Dermis blood vessel endothelial cell (primary cell): Measurements from ENCODE around the gene CDCA4. TPM values are rescaled to one million over a fixed set of nuclear protein-coding genes. Genes with fewer than 3 reads are reported as not detected.
"Not testable (repeated sequence)": the region's sequence is repeated elsewhere in the genome, so short reads cannot be mapped to it uniquely, and the experiment has no call there.

ENCODE experiments used
- DNase-seq: peaks from one replicate; pipeline ENCODE4 v3.0.0; 2010
- total RNA-seq: library from RNA; depleted of rRNA; stranded (reverse); fragments of >200 nt; gene quantifications from 2 replicates; pipeline ENCODE4 v1.2.3, GENCODE V29; 2014

CDCA4 gene
- total RNA-seq, 1 donor from 2014 or later, result 29.8 TPM

DNA sequence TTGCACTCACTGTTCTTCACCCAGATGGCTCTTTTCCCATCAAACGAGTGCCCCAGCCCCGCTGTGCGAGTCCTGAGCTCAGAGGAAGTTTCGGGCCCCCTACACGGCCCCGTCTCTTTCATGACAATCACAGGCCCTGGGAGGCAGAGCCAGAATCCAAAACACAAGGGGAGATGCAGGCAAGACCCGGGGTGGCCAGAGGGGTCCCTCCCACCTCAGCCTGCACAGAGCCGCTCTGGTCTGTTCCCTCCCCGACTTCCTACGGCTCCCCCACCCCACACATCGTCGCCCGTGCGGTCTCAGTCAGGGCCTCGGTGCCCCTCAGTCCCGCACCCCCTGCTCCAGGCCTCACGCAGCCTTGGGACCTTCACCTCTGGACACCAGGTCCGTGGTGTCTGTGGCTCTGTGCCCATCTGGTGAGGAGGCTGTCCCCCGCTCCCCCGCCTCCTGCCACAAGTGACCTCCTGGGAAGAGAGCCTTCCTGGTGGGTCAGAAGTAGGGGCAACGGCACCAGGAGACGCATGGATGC is 35.5 kb upstream of the CDCA4 start:
- DNase-seq, result no peak

DNA sequence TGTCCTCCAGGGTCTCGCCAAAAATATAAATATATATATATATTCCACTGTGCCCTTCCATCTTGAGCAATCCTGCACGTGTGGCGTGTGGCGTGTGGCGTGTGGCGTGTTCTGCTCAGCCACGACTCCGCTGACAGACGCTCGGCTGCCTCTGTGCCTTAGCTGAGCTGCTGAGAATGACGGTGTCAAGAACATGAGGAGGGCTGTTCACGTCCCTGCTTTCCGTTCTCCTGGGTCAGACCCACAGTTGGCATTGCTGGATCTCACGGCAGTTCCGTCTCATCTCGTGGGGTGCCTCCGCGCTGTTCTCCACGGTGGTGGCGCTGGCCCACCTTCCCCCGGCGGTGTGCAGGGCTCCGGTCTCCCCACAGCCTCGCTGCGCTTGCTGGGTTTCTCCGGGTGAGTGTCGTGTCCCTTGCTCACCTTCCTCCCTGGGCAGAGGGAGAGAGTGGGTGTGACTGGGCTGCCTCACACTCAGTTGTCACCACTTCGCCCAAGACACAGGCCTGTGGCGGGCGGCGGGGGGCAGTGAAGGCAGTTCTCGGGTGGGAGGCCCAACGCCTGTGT is 34.9 kb upstream of the CDCA4 start:
- DNase-seq, result no peak

DNA sequence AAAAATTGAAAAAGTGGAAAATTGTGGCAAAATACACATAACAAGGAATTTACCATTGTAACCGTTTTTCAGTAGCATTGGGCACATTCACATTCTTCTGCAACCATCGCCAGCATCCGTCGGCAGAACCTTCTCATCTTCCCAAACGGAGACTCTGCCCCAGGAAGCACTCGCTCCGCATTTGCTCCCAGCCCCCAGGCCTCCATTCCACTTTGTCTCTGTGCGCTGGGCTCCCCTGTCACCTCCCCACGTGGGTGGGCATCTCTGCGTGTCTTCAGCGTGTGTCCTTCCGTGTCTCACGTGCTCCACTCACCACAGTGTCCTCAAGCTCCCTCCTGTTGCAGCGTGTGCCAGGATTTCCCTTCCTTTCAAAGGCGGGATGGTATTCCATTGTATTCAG is 34.5 kb upstream of the CDCA4 start:
- no peak for DNase-seq

DNA sequence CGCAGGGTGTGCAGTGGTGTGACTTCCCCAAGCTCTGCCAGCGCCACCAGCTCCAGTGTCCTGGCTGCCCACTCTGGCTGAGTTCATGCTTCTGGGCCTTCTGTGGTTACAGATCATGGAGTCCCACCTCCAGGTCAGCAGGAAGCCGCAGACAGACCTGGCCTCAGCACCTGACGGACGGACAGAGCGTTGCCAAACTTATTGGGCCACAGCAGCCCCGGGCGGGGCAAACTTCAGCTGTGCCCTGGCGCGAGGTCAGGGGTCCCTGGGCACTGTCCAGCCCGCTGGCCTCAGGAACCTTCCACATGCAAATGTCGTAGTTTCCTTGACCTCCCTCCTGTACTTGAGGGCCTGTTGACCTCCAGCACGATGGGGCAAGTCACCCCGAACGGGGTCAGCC is 33.1 kb upstream of the CDCA4 start:
- DNase-seq, result no peak

DNA sequence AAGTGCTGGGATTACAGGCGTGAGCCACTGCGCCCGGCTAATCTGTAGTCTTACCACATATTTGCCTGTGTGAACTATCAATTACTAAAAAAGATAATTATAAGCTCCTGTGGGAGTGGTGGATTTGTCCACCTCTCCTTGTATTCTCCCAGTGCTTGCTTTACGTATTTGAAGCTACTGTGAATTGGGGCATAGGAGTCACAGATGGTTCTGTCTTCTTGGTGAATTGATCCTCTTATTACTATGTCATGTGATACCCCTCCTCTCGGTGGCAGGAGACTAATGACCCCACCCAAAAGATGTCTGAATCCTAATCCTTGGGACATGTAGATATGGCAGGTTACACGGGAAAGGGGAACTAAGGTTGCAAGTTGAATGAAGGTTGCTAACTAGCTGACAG is 32.5 kb upstream of the CDCA4 start:
- no peak for DNase-seq

DNA sequence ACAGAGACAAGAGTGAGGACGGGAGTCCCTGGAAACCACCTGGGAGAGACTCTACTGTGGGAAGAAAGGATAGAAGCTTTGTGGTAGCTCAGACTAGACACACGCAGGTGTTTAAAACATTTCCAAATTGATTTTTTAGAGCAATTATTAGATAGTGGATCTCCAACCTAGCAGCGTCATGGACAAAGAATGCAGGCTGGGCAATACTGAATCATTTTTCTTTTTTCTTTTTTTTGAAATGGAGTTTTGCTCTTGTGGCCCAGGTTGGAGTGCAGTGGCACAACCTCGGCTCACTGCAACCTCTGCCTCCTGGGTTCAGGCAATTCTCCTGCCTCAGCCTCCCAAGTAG is 31.2 kb upstream of the CDCA4 start:
- no peak for DNase-seq

DNA sequence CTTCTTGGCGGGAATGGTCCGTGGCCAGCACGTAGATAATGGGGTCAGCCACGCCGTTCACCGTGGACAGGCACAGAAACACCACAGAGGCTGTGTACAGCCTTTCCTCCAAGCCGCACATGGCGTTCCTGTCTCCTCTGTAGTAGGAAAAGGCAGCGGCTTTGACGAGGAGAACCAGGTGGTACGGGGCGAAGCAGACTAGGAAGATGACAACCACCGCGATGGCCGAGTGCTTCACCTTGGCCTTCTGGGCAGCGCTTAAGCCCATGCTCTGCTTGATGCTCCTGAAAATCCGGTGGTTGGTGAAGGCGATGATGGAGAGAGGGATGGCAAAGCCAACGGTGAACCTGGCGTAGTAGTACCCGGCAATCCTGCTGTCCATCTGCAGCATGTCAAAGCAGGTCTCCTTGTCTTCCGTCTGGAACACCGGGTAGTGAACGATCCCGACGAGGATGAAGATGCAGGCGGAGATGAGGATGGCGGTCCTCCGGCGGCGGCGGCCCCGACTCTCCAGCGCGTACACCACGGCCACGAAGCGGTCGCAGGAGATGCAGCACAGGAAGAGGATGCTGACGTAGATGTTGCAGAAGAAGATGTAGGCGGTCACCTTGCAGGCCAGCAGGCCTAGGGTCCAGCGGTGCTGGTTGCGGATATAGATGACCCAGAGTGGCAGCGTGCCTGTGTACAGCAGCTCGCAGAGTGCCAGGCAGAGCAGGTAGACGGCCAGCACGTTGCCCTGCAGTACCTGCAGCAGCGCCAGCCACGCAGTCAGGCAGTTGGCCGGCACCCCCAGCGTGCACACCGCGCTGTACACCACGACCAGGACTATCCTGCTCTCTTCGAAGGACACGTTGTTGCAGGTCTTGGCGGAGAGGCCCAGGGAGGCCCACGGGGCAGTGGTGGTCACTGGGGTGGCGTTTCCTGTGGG is 30.6 kb upstream of the CDCA4 start:
- DNase-seq, result no peak

DNA sequence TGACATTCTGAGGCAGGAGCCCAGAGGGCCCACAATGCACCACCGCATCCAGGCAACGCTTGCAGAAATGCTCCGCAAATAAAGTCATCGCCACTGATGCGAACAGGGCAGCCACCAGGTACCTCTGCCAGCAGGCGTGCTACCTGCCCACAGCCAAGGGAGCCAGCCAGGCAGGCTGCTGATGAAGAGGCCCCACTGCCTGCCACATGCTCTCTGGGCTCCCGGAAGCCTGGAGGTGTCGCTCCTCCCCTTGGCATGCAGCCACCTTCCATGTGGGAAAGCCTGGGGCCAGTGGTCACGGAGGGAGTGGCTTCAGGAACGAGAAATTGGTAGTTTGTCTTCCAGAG is 29.6 kb upstream of the CDCA4 start:
- DNase-seq, result peak; percentile 37

DNA sequence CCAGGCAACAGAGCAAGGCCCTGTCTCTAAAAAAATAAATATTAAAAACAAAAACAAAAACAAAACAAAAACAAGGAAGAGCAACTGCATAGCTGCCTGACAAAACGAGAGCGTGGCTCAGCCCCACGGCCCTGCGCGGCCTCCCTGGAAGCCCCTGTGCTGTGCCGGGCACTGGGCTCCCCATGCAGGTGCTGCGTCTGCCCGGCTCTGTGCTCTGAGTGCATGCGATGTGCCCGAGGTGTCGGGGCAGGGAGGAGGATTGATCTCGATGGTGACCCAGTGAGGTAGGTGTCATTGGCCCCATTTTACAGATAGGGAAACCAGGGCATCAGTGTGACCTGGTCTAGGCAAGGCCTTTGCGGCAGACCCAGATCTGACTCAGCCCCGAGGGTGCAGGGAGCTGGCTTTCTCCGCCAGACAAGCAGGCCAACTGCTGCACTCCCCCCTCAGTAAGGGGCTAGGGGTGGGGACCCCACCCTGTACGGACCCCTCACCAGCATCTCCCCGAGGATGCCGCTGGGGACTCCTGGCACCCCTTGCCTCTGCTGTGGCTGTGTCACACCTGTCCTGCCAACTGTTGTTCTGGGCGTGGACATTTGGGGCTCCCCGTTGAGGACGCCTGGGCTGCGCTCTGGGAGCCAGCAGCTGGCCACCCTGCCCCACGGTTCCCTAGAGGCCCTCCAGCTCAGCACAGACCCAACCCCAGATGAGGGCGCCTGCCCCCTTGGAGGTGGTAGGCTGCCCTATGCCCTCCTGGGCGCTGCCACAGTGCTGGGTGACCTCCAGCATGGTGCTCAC is 29.1 kb upstream of the CDCA4 start:
- DNase-seq, result no peak

DNA sequence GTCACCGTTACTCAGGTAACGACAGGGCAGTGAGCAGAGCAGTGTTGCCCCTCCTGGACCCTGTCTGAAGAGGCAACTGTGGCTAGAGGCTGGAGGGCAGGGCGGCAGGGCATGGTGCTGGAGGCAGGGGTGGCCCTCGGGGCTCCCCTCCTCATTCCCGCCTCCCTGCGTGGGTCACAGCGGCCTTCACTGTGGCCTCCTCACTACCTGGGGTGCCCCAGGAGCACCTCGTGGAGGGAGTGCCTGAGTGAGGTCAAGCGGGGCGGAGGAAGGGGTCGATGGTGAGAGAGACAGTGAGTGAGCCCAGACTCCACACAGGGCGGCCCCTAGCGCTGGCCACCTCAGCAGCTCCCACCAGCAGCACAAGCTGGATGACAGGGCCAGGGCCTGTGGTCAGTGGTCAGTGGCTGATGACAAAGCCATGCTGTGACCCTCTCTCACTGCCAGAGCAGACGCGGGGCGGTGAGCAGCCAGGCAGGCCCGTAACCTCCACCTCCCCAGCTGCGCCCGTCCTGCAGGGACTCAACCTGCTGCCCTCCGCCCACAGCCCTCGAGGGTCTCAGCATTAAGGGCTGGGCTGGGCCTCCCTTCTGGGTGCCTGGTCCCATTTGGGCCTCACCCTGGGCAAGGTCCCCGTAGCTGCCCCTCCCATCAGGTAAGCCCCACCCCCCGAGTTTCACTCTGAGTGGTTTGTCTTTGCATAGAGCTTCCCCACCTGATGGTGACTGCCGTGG is 26.6 kb upstream of the CDCA4 start:
- no peak for DNase-seq

DNA sequence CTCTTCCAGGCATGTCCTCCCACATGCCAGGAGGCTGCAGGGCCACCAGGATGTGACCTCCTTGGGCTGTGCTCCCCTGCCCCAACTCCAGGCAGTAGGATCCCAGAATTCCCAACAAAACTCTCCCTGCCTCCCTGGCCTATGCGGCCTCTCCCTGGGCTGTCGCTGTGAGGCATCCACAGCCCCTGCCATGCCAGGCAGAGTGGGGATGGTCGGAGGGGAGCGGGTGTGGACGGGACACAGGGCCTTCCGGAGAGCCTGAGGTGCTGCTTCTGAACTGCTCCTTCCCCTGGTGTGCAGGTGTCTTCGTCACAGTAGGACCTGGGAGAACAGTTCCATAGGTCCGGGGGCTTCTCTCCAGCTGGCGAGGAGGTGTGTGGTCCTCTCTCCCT is 26.0 kb upstream of the CDCA4 start:
- DNase-seq, result no peak

DNA sequence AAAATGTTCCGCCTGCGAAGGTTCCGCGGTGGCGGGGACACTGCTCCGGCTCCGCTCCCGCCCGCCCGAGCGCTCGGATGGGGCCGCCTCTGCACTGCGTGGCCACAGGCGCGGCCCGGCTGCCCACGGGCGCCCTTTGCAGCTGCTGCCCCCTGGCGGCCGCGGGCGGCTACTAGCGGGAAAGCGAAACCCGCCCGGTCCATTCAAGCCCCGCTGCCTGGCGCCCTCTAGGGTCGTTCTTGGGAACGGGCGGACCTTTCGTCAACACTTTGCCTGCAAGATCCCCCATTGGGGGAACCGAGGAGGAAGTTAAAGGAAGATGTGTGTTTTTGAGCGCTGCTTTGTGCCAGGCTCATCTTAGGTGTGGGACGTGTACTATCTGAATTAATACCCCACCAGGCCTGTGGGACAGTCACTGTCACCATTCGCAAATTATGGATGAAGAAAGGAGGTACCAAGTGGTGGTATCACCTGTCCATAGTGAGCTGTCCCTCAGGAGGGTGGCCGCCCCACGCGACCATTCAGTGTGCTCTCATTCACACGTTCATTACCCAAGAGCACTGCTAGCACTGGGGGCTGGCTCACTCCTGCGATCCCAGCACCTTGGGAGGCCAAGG is 24.9 kb upstream of the CDCA4 start:
- DNase-seq, result peak; percentile 88

DNA sequence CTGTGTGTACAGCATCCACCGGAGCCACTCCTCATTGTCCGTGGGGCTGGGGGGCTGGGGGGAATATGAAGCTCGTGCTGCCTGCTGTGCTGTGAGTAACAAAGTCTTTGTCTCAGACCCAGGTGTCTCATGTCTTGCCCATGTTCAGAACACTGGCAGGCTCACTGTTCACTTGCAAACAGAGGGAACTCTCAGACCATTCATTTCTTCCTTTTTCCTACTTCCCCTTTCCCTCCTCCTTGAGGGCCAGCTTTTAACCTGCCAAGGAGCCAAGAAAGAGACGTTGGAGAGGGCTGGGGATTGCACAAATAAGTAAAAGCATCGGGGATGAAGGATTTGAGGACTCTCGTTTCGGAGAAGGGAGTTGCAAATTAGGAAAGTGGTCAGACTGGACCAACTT is 22.8 kb upstream of the CDCA4 start:
- no peak for DNase-seq

DNA sequence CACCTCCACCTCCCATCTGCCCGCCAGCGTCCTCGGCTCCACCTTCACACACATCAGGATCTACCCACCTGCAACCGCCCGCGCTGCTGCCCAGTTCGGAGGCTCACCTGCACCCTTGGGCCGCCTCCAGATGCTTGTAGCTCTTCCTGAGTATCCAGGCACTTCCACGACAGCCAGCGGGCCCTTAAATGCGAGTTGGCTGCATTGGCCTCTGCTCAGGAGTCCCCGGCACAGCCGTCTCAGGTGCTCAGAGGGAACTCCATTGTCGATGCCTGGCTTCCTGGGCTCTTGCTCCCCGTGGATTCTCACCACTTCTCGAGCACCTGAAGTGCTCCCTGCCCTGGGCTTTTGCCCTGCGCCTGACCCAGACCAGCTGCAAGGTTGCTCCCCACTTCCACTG is 21.9 kb upstream of the CDCA4 start:
- DNase-seq, result no peak

DNA sequence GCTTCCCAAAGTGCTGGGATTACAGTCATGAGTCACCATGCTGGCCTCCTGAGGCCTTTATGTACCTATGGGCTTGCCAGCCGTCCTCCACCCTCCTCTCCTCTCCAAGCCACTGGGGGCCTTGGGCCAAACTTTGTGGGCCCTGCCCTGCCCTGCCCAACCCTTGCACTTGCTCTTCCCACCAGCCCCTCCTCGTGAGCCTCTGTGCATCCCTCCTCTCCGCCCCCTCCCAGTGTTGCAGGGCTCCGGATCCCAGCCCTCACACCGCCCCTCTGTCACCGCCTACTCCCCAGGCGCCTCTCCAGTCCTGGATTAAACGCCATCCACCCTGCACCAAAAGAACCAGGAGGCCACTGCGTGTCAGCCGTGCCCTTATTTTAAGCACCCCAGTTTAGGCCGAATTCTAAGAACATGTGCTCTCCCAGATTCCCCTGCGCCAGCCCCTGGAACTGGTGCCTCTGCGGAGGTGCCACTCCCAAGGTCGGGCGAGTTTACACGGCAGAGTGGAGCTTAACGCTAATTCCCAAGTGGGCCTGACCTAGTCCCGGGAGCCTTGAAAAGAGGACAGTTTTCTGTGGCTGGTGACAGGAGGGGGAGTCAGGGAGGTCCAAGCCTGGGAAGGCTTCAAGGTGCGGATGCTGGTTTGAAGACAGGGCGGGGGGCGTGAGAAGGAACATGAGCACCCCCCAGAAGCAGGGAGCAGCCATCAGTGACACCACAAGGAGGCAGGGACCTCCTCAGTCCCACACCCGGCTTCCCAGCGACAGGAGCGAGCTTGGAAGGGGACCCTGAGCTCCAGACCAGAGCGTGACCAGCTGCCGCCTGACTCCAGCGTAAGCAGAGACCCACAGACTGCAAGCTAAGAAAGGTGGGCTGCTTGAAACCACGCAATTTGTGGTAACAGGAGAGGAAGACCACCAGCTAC is 21.2 kb upstream of the CDCA4 start:
- no peak for DNase-seq

DNA sequence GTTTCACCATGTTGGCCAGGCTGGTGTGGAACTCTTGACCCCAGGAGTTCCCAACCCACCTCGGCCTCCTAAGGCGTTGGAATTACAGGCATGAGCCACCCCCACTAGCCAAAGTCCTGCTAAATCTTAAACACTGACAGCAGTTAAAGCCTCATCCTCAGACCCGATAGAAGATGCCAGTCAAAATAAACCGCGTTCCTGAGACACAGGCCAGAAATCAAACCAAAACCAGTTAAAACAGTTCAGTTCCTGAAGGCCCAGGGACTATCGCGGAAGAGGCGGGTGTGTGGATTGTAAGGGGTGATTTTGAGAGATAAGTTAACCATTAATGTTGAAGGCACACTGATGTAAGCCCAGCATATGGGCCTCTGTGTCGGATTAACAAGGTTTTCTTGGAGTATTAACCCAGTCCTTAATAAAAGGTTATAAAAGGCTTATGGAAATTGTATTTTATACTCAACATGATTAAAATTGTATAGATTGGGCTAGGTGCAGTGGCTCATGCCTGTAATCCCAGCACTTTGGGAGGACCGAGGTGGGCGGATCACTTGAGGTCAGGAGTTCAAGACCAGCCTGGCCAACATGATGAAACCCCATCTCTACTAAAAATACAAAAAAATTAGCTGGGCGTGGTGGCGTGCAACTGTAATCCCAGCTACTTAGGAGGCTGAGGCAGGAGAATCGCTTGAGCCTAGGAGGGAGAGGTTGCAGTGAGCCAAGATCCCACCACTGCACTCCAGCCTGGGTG is 18.7 kb upstream of the CDCA4 start:
- no peak for DNase-seq

DNA sequence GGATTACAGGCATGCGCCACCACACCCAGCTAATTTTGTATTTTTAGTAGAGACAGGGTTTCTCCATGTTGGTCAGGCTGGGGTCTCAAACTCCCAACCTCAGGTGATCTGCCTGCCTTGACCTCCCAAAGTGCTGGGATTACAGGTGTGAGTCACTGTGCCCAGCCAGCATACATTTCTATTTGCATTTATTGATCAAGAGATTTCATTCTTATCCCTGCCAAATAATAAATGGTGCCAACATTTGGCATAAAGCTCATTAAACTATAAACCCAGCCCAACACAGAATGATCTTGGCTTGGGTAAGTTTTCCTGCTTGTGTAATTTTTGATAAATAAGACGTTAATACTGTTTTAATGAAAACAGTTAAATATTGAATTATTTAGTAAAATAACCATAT is 14.7 kb upstream of the CDCA4 start:
- DNase-seq, result not testable (repeated sequence)

DNA sequence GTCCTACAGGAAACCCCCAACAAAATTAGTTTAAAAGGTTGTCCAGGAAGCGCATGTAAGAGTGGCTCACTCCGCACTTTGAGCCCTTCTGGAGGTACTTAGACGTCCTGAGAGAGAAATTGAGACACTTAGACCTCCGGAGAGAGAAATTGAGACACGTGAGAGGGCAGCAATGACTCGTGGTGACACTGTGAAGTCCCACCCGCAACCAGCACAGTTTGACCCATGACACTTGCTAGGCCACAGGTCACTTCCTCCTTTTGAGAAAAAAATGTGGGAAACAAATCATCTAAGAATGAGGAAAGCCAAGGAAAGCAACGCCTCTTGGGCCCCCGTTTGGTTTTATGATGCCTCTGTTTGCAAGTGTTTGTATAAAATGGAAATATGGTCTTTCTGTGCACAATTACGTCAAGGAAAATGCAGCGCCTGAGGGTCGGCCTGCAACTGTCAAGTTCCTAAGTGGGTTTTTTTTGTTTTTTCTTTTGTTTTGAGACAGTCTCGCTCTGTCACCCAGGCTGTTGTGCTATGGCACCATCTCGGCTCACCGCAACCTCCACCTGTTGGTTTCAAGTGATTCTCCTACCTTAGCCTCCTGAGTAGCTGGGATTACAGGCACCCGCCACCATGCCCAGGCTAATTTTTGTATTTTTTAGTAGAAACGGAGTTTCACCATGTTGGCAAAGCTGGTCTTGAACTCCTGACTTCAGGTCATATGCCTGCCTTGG is 13.6 kb upstream of the CDCA4 start:
- no peak for DNase-seq

DNA sequence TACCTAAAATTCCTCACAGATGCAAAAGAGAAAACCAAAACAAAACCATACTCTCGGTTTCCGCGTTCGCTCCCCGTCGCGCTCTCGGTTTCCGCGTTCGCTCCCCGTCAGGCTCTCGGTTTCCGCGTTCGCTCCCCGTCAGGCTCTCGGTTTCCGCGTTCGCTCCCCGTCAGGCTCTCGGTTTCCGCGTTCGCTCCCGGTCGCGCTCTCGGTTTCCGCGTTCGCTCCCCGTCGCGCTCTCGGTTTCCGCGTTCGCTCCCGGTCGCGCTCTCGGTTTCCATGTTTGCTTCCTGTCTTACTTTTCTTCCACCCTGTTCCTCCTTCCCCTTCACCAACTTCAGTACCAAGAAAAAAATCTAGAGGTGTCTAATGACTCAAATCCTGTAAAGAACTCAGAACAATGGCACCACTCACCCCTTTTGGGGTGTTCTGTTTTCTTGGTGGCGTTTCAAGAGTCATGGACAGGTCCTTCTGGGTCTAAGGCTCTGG is 12.6 kb upstream of the CDCA4 start:
- not testable (repeated sequence) for DNase-seq
